GM19099 (cell line): ENCODE measurements around the gene PLXNC1.

ENCODE experiments used
- POLR2A ChIP-seq: IDR thresholded peaks from 3 replicates; pipeline ENCODE4 v1.6.1; 2011; ENCODE audit warnings: low read depth; ENCODE audit not compliant: insufficient read length; ENCODE audit errors: extremely low read depth

The PLXNC1 gene

DNA sequence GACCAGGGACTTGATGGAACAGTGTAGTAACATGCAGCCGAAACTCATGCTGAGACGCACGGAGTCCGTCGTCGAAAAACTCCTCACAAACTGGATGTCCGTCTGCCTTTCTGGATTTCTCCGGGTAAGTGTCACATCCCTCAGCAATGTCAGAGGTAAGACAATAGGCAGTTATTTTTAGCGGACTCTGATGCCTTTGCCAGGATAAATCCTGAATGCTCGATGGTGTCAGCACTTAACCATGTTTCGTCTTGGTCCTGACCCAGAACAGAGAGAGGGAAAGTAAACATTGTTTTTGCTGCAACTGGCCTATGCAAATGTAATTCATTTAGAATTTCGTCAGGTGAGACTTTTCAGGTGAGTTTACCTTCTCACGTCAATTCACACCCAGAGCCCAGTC is 112.3 kb downstream of the PLXNC1 start:
- no peak for TF ChIP-seq POLR2A

DNA sequence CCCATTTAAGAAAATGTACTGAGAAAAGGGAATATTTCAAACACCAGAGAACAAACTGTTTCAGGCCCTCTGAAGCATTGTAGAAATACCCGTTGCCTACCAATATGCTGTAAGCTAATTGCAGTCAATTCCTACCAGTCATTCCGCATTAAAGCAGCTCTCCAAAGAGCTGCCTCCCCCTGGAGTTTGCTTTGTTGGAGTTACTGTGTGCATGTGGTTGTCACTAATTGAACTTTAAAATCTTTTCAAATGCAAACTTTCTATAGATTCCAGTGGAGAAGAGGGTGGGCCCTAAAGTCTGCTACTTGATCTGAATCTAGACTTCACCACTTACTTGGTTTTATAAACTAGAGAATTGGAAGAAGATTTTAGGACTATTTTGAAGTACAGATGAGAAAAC is 112.7 kb downstream of the PLXNC1 start:
- TF ChIP-seq POLR2A, result no peak

DNA sequence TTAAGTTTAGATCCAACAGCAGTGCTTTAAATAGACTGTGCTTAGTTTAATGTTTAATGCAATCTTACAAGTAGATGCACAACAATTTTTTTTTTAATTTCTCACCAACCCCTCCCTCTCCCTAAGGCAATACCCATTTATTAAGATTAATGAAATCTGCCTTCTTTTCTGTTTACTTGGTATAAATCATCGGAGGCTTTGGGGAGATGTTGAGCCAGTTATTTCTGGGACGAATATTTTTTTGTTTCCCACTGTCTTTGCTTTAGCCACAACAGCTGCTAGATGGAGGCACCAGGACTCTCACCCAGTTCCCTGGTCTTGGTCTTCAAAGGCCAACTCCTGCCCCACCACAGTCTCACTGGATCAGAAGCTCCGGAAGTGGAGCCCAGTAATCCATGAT is 113.4 kb downstream of the PLXNC1 start:
- TF ChIP-seq POLR2A, result no peak

DNA sequence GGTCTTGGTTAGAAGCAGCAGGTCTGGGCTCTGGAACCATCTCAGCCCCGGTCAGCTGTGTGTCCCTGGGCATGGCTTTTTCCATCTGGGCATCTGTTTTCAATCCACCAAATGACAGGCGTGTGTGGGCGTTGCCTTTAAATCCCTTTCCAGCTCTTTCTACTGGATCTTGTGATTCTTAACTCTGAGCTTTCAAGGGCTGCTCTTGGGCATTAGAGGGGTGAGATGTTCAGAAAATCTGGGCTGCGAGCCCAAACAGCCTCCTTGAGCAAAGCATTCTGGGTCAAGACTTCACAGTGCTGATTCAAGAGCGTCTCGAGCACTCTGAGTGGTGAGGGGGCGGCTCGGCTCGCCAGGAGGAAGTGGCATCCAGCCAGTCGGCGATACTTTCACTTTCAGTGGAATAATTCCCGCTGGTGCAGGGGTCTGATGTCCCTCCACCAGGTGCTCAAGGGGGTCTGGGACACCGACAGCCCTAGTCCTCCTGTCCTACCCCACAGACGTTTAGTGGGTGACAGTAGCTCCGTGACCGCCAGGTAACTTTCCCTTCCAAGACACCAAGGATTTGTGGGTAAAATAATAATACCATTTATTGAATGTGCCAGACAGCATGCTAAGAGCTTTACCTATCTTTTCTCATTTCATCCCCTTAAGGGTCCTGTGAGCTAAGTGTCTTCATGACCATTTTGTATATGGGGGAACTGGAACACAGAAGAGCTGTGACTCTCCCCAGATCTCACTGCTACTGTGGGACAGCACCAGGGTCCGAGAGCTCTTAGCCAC is 114.0 kb downstream of the PLXNC1 start:
- TF ChIP-seq POLR2A, result peak; percentile 12

DNA sequence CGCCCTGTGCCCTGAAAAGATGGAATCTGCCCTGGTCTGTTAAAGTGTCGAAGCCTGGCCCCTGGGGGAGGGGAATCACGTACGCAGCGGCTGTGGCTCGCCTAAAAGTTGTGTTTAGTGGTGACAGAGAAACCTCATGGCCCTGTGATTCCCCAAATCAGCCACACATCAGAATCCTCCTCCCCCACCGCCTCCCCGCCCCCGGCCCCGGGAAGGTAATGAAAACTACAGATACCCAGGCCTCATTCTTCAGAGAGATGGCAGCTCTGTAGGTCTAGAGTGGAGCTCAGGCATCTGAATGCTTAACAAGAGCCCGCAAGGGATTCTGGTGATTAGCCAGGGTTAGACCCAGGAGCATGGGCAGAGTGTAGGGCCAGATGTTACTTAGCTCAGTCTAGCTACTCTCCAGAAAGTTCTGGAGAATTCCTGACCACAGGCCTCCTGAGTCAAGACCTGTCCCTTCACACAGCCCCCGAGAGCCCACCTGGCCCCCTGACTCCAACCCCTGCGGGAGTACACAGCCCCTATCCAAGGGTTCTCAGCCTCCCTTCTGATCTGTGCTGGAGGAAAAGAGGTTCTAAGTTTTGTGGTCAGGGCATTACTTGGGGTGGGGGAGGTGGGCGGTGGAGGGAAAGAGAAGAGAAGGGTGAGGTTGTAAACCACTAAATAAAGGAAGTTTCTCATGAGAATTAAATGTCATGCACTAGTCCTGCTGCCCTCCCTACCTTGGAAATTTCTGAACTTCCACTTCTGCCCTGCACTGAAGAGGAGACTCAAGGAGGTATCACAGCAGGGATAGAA is 114.8 kb downstream of the PLXNC1 start:
- TF ChIP-seq POLR2A, result no peak

DNA sequence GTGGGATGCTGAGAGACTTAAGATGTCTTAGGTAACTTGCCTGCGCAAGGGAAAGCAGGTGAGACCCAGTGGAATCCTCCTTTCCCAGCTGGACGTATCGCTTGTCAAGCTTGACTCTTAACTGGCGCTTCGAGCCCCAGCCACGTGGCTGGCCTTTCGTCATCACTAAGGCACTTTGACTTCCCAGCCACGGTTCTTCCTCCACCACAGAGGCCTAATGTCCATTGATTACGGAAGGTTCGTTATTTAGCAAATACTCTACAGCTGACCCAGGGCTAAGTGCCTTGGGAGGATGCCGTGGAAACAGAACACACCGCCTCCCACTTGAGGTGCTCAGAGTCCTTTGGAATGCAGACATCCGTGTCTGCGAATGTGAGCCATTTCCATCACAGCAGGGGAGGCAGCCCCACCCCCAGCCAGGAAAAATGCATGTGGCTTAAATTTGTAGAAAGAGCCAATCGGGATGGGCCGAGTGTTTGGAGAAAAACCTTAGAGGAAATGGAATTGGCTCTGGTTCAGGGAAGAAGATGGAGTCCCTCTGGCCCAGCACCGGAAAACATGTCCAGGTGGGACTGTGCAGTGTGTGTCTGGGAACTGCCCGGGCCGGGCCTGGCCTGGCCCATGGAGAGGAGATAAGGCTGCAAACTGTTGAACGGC is 115.7 kb downstream of the PLXNC1 start:
- TF ChIP-seq POLR2A, result no peak

DNA sequence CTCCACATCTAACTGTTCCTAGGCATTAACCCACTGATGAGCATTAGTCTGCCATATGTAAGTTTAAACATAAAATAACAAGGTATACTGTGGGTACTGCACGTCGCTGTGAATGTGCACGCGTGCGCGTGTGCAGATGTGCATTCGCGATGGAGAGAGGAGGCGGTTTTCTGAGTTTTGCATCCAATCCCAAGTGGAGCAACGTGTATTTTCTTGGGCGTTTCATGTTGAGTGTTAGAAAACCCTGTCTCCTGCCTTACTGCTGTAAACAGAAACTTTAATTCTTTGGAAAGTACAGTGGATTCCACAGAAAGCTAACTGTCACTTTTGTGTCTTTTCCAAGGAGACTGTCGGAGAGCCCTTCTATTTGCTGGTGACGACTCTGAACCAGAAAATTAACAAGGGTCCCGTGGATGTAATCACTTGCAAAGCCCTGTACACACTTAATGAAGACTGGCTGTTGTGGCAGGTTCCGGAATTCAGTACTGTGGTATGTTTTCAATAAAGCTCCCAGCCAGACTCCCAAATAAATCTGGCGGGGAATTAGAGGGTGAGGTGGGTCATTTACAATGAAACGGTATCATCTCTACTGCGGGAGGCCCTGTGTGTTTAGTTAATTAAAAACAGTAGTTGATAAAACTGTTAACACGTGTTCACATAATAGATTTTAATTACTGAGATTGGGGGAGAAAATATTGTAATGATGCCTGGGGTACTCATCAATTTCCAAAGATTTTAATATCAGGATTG is 116.5 kb downstream of the PLXNC1 start:
- no peak for TF ChIP-seq POLR2A

DNA sequence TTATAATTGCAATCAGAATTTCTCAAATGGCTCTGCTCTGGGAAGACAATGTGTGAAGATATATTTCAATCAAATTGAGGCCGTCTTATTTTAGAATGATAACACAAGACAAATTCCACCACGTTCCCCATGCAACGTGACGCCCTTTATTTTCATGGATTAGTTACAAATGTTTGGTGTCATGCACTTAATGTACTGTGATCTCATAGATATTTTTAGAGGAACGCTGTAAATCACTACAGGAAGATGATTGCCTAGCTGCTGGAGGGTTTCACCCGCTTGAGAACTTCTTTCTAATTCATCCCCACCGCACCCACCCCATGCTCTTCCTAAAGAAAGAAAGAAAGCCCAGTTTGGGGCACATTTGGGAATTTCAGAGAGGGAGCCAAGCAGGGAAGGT is 117.2 kb downstream of the PLXNC1 start:
- no peak for TF ChIP-seq POLR2A

DNA sequence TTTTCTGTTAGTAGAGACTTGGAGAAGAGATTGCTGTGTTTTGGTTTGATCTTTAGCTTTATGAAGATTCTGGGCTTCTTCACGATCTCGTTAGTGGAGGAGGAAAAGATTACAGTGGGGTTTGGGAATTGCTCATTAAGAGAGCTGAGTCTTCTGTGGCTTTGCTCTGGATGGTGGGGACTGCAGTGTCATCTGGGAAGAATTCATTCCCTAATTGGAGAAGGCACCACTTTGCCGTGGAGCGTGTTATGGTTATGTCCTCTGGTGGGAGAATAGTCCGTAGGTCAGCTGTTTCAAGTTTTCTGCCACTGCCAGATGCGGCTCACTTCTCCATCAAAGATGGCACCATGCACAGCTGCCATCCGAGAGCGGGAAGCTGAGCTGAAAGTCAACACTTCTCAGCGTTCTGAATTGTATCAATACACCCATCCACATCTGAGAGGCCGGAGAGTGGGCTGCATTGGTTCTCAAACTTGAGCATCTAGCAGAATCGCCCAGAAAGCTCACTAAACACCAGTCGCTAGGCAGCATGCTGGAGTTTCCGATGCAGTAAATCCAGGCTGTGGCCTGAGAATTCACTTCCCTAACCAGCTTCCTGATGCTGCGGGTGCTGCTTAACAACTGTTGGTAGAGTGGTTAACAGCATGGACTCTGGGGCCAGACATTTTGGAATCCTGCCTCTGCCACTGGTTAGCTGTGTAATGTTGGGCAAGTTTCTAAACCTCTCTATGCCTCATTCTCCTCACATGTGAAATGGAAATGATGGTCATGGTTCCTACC is 117.8 kb downstream of the PLXNC1 start:
- TF ChIP-seq POLR2A, result no peak

DNA sequence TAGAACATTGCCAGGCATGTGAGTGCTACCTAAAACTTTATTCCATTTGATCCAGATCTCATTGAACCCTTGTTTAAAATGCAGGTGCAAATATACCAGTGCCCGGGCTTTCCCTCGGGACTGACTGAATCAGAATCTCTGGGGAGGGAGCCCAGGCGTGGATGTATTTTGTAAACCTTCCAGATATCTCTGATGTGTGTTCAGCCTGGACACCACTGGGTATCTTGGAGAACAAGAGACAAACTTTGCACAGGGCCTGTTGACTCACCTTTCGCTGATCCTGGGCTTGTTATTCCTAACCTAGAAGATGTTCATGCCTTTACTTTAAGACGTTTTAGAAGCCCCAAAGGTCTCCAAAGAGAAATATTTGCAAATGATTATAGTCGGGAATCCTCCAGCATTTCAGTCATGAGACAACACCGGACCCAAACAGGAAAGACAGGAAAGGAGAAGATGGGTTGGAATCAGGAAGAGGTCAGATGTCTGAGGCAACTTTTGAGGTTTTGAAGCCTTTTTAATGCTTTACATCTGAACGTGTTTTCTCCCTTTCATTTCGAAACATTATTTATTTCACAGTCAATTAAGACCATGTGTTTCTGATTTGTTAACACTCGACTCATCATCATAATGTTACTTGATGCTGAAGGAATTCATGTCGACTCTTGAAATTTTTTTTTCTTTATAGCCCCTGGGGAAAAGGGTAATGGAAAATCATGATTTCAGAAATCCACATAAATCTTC is 118.6 kb downstream of the PLXNC1 start:
- no peak for TF ChIP-seq POLR2A

DNA sequence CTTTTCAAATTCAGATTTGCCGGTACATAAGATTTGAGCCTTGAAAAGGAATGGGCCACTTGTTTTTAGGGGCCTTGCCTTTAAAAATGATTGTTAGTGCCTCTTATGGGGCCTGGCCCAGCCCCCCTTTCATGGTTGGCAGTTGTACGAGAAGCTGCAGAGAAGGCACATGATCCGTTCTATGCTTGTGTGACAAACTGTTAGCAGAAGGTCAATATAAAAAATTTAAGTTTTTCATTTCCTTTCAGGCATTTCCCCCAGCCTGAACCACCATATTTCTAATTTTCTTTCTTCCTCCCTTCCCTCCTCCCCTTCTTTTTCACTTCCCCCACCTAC is 119.1 kb downstream of the PLXNC1 start:
- TF ChIP-seq POLR2A, result no peak

DNA sequence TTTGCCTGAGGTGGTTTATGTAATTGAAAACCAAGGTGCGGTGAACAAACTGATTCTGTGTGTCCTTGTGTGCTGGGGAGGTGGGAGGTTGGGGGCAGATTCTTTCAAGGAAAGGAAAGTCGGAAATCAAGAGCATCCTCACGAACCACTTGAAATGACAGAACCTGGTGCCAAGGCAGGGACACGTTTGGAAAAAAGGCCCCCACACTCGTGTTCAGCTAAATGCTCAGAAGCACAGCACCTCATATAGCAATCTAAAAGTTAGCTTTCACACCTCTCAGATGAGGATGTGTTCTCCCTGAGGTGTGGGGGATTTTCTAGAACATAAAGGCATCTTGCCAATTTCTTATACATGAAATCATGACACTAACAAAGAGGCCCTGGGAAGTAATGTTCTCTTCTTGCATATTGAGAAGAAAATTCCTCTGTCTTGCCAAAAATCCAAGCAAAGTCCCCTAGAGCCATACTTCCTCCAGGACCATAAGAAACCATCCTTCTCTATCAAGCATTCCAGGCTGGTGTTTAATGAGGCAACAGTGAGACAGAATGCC is 119.6 kb downstream of the PLXNC1 start:
- TF ChIP-seq POLR2A, result no peak

DNA sequence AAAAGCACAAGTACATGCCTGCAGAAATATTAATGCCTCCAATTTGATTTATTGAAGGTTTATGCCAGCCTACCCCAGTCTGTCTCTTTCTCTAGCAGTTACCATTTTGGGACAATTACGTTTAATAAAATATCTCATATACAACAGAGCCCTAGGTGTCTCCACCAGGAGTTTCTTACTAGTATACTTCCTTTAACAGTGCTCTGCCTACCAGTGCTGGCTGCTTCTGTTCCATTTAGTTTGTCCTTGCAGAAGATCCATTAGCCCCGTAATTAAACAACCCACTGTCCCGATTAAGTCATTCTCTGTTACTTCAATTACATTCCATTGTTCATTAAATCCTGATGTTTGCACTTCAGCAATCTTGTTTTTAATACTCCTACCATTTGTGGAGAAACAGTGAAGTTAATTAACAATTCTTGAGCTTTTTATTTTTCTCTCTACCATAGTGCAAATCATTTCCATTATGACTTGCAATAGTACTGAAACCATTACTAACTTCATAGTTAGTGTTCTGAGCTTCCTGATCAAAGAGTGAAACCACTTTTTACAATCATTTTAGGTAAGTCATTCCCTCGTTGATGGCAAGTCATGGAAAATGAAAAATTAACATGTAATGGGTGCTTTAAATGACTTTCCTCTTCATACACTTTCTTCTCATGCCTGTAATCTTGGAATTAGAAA is 121.1 kb downstream of the PLXNC1 start:
- no peak for TF ChIP-seq POLR2A

DNA sequence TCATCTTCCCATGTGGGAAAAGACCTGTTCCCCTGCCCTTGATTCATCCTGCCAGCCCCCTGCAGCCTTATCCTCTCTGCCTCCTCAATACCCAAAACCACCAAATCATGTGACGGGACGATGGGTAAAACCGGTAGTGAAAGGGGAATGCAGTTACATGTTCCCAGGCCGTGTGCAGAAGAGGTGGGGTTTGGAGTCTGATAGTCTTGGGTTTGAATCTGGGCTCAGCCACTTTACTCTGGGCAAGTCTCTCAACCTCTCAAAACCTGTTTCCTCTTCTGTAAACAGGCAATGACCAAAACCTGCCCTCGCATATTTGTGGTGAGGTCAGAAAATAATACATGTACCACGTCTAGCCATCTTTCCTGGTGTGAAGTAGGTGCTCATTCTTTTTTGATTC is 123.0 kb downstream of the PLXNC1 start:
- no peak for TF ChIP-seq POLR2A

DNA sequence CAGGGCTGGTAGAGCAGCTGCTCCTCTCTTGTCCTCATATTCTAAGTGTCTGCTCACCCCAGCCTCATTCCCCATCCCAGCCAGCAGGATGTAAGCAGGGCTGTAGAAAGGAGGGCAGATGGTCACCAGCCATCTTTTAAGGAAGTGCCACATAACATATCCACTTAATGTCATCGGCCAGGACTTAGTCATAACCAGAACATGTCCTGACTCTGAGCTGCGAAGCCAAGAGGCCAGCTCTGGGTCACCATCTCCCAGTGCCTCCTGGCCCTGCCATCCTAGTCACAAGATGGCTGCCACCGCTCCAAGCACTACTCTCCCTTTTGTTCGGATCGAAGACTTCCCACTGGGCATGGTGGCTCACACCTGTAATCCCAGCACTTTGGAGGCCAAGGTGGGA is 123.9 kb downstream of the PLXNC1 start:
- no peak for TF ChIP-seq POLR2A
